NT2/D1 (cell line): ENCODE data around the gene WDR70.
"Not testable (repeated sequence)": the region's sequence is repeated elsewhere in the genome, so short reads cannot be mapped to it uniquely, and the experiment has no call there.

Source experiments
- DNase-seq: peaks from one replicate; pipeline ENCODE4 v3.0.0-alpha.2; 2011; ENCODE audit warnings: low read depth, low spot score
- H3K27me3 ChIP-seq: 2 replicates; pipeline ENCODE4 v1.6.0; 2011; ENCODE audit warnings: mild to moderate bottlenecking; ENCODE audit not compliant: insufficient read length, insufficient read depth
- H3K36me3 ChIP-seq: 2 replicates; pipeline ENCODE4 v1.6.1; 2011; ENCODE audit warnings: mild to moderate bottlenecking, low read length, mixed read lengths; ENCODE audit not compliant: insufficient read depth, insufficient read length
- H3K4me1 ChIP-seq: 2 replicates; pipeline ENCODE4 v1.5.1; 2011; ENCODE audit not compliant: insufficient read depth, insufficient read length
- H3K4me3 ChIP-seq: 2 replicates; pipeline ENCODE4 v1.5.1; 2011; ENCODE audit warnings: low read depth; ENCODE audit not compliant: insufficient read length
- H3K9ac ChIP-seq: 2 replicates; pipeline ENCODE4 v1.6.0; 2011; ENCODE audit warnings: low read depth; ENCODE audit not compliant: insufficient read length
- H3K9me3 ChIP-seq: 2 replicates; pipeline ENCODE4 v1.5.1; 2011; ENCODE audit warnings: mild to moderate bottlenecking, low read length; ENCODE audit not compliant: insufficient read depth
- SUZ12 ChIP-seq: IDR thresholded peaks from 2 replicates; pipeline ENCODE4 v1.6.1; 2011; ENCODE audit not compliant: insufficient read length, insufficient read depth; ENCODE audit errors: extremely low read depth
- YY1 ChIP-seq: IDR thresholded peaks from 2 replicates; pipeline ENCODE4 v1.6.1; 2011; ENCODE audit not compliant: insufficient read length, insufficient read depth
- ZNF274 ChIP-seq: IDR thresholded peaks from 2 replicates; pipeline ENCODE4 v1.6.1; 2011; ENCODE audit warnings: mild to moderate bottlenecking, low read depth, low read length

WDR70 gene

DNA sequence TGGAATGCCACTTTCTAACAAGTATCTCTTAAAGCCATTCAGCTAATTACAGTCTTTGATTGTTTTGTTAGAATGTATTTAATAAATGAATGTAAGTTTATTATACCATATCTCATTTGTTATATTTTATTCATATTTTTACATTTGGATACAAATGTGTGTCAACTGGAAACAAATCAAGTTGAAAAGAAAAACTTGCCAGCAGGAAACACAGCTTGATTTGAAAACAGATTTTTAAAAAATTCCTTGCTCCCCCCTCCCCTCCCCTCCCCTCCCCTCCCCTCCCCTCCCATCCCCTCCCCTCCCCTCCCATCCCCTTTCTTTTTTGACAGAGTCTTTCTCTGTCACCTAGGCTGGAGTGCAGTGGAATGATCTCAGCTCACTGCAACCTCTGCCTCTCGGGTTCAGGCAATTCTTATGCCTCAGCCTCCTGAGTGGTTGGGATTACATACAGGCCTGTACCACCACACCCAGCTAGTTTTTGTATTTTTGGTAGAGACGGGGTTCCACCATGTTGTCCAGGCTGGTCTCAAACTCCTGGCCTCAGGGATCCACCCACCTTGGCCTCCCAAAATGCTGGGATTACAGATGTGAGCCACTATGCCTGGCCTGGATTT is 227.6 kb downstream of the WDR70 start:
- no peaks in the 10 kb centered on the region for H3K4me1 ChIP-seq
- no peaks in the 10 kb centered on the region for H3K9me3 ChIP-seq
- no peaks in the 10 kb centered on the region for H3K36me3 ChIP-seq
- H3K4me3 ChIP-seq, result no peak overlapping the region
- H3K27me3 ChIP-seq, result no peaks in the 10 kb centered on the region
- DNase-seq, result no peak
- no peak overlapping the region for H3K9ac ChIP-seq
- no peak for TF ChIP-seq SUZ12

DNA sequence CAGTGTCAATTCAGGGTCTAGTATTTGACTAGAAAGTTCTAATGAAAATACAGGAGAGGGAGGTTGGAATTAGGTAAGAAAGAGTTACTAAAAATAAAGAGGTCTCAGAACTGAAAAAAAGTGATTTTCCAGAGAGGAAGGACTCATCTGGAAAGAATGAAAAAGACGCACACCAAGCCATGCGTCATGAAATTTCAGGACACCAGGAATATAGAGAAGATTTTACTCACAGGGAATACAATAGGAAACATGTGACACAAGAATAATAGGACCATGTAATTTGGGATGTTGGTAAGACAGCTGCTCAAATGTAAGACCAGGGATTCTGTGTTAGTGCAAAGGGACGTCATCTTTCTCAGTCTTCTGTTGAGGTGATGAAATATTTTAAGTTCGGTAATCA is 236.1 kb downstream of the WDR70 start:
- Histone ChIP-seq H3K4me3 (no peak overlapping the region), H3K4me1 (no peaks in the 10 kb centered on the region), H3K36me3 (no peaks in the 10 kb centered on the region), H3K27me3 (no peaks in the 10 kb centered on the region), H3K9ac (no peak overlapping the region), H3K9me3 (no peaks in the 10 kb centered on the region)
- no peak for DNase-seq
- TF ChIP-seq ZNF274 (no peak), SUZ12 (no peak), YY1 (no peak)

DNA sequence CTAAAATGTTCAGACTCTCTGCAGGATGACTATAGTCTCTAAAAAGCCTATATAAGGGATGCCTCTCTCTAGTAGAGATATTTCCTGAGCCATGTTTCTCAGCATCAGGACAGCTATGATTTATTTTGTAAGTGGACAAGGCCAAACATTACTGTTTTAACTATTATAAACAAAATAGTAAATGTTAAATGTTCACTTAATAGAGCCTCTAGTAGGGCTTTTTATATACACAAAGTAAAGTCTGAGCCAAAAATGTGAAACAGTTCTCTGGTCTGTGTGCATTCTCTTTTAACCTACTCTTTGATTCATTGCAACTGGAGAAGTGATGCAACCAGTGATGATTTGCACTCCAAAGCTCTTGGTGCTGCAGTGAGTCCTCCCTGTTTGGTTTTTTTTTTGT is 240.2 kb downstream of the WDR70 start:
- TF ChIP-seq ZNF274 (no peak), YY1 (no peak), SUZ12 (no peak)
- Histone ChIP-seq H3K36me3 (no peaks in the 10 kb centered on the region), H3K9me3 (no peaks in the 10 kb centered on the region), H3K4me1 (no peaks in the 10 kb centered on the region), H3K4me3 (no peak overlapping the region), H3K27me3 (no peaks in the 10 kb centered on the region), H3K9ac (no peak overlapping the region)
- no peak for DNase-seq

DNA sequence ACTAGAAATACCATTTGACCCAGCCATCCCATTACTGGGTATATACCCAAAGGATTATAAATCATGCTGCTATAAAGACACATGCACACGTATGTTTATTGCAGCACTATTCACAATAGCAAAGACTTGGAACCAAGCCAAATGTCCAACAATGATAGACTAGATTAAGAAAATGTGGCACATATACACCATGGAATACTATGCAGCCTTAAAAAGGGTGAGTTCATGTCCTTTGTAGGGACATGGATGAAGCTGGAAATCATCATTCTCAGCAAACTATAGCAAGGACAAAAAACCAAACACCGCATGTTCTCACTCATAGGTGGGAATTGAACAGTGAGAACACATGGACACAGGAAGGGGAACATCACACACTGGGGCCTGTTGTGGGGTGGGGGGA is 243.2 kb downstream of the WDR70 start:
- not testable (repeated sequence) for H3K9me3 ChIP-seq, H3K4me3 ChIP-seq, H3K9ac ChIP-seq, H3K27me3 ChIP-seq, DNase-seq, H3K36me3 ChIP-seq, H3K4me1 ChIP-seq

DNA sequence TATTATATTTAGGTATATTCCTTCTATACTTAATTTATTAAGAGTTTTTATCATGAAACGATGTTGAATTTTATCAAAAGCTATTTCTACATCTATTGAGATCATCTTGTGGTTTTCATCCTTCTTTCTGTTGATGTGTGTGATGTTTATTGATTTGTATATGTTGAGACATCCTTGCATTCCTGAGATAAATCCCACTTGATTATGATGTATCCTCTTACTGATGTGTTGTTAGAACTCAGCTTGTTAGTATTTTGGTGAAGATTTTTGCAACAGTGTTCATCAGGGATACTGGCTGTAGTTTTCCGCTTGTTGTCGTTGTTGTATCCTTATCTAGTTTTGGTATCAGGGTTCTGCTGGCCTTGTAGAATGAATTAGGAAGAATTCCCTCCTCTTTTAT is 247.1 kb downstream of the WDR70 start:
- Histone ChIP-seq H3K27me3 (no peaks in the 10 kb centered on the region), H3K9me3 (0 out of 2 replicates have a peak, but pooled peaks cover 6% of the 10 kb centered on the region), H3K36me3 (no peaks in the 10 kb centered on the region), H3K9ac (no peak overlapping the region), H3K4me1 (no peaks in the 10 kb centered on the region), H3K4me3 (no peak overlapping the region)
- TF ChIP-seq YY1, result no peak
- no peak for TF ChIP-seq ZNF274
- no peak for TF ChIP-seq SUZ12
- no peak for DNase-seq

DNA sequence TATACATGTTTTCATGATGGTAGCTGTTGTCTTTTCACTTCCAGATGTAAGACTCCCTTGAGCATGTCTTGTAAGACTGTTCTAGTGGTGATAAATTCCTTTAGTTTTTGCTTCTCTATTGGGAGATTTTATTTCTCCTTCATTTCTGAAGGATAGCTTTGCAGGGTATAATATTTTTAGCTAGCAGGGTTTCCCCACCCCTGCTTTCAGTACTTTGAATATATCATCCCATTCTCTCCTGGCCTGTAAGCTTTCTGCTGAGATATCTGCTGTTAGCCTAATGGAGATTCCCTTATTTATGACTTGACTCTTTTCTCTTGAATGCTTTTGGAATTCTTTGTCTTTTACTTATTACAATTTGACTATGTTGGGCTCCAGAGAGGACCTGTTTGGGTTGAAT is 249.8 kb downstream of the WDR70 start:
- Histone ChIP-seq H3K9me3 (0 out of 2 replicates have a peak, but pooled peaks cover 6% of the 10 kb centered on the region), H3K4me3 (no peak overlapping the region), H3K27me3 (no peaks in the 10 kb centered on the region), H3K4me1 (no peaks in the 10 kb centered on the region), H3K9ac (no peak overlapping the region), H3K36me3 (no peaks in the 10 kb centered on the region)
- no peak for TF ChIP-seq ZNF274
- TF ChIP-seq SUZ12, result no peak
- no peak for TF ChIP-seq YY1
- no peak for DNase-seq

DNA sequence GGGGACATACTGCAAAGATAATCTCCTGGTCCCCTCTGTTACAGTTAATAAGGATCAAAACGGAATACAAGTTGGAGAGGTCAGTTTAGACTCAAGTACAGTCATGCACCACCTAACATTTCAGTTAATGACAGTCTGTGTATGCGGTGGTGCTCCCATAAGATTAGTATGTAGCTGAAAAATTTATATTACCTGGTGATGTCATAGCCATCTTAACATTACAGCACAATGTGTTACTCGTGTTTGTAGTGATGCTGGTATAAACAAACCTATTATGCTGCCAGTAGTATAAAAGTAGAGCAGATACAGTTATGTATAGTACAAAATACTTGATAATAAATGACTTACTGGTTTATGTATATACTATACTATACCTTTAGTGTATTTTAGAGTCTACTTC is 252.8 kb downstream of the WDR70 start:
- TF ChIP-seq YY1 (no peak), ZNF274 (no peak), SUZ12 (no peak)
- H3K9me3 ChIP-seq, result 0 out of 2 replicates have a peak, but pooled peaks cover 6% of the 10 kb centered on the region
- H3K36me3 ChIP-seq, result no peaks in the 10 kb centered on the region
- no peak overlapping the region for H3K4me3 ChIP-seq
- no peak overlapping the region for H3K9ac ChIP-seq
- H3K27me3 ChIP-seq, result no peaks in the 10 kb centered on the region
- no peak for DNase-seq
- H3K4me1 ChIP-seq, result no peaks in the 10 kb centered on the region

DNA sequence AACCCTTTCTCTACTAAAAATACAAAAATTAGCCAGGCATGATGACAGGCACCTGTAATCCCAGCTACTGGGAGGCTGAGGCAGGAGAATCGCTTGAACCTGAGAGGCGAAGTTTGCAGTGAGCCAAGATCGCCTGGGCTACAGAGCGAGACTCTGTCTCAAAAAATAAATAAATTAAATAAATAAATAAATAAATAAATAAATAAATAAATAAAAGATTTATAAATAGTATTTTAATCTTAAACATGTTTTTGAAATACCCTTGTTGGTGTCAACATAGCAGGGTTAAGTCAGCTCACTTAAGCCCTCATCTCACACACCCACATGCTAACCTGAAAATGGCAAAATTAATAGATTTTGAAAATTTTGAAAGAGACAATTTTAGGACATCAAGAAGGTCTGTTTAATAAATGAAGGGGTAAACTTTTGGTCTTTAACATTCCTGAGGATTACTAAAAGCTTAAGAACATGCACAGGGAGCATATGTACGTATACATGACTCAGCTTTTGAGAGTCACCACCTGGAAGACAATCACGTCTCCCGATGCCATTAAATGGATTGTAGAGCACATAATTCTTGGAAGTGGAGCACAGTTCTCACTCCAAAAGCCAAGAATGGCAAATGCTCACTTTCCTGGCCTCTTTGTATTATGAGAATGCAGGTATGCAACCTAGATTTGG is 258.2 kb downstream of the WDR70 start:
- H3K27me3 ChIP-seq, result no peaks in the 10 kb centered on the region
- DNase-seq, result no peak
- H3K9me3 ChIP-seq, result no peaks in the 10 kb centered on the region
- H3K4me1 ChIP-seq, result no peaks in the 10 kb centered on the region
- H3K9ac ChIP-seq, result no peak overlapping the region
- H3K4me3 ChIP-seq, result no peak overlapping the region
- no peaks in the 10 kb centered on the region for H3K36me3 ChIP-seq
- TF ChIP-seq SUZ12 (no peak), ZNF274 (no peak), YY1 (no peak)
